Liver (tissue), 9 donors: ENCODE results near the gene VGLL4. TPM values are rescaled to one million over a fixed set of nuclear protein-coding genes. Genes with fewer than 3 reads are reported as not detected.

ENCODE experiments used
- DNase-seq: peaks from one replicate; pipeline ENCODE4 v3.0.0-alpha.2; 2017; ENCODE audit warnings: low spot score
- H3K27ac ChIP-seq, 2 donors: one replicate each; pipeline ENCODE4 v1.7.0; 2013; ENCODE audit warnings: inconsistent platforms in 2 of 2, low read length in 2 of 2, control low read depth in 1 of 2, low read depth in 1 of 2, mild to moderate bottlenecking in 1 of 2
- H3K27me3 ChIP-seq, 4 donors: one replicate each; pipeline versions ENCODE4 v1.6.1 to v1.7.0; 2013; ENCODE audit warnings: low read length in 3 of 4, inconsistent platforms in 1 of 4, mild to moderate bottlenecking in 1 of 4, moderate library complexity in 1 of 4; ENCODE audit not compliant: control insufficient read depth in 4 of 4, insufficient read depth in 4 of 4
- H3K36me3 ChIP-seq, 4 donors: one replicate each; pipeline versions ENCODE4 v1.6.1 to v1.7.0; 2013; ENCODE audit warnings: low read length in 3 of 4, mild to moderate bottlenecking in 3 of 4, low read depth in 1 of 4, moderate library complexity in 1 of 4; ENCODE audit not compliant: control insufficient read depth in 4 of 4, insufficient read depth in 3 of 4
- H3K4me1 ChIP-seq, 4 donors: one replicate each; pipeline versions ENCODE4 v1.6.1 to v1.7.0; 2013; ENCODE audit warnings: low read length in 3 of 4, mild to moderate bottlenecking in 3 of 4, moderate library complexity in 1 of 4; ENCODE audit not compliant: control insufficient read depth in 4 of 4, insufficient read depth in 4 of 4
- H3K4me3 ChIP-seq, 3 donors: one replicate each; pipeline versions ENCODE4 v1.6.1 to v1.7.0; 2013; ENCODE audit warnings: low read length in 3 of 3, control low read depth in 1 of 3, low read depth in 1 of 3, mild to moderate bottlenecking in 1 of 3
- H3K9ac ChIP-seq, 2 donors: one replicate each; pipeline ENCODE4 v1.7.0; 2013; ENCODE audit warnings: low read length in 2 of 2, mild to moderate bottlenecking in 2 of 2, moderate library complexity in 2 of 2, control low read depth in 1 of 2, low read depth in 1 of 2
- H3K9me3 ChIP-seq, 4 donors: one replicate each; pipeline versions ENCODE4 v1.6.1 to v1.7.0; 2013; ENCODE audit warnings: low read length in 3 of 4; ENCODE audit not compliant: control insufficient read depth in 4 of 4
- ATF3 ChIP-seq: IDR thresholded peaks from 2 replicates; pipeline ENCODE4 v1.6.1; 2016; ENCODE audit warnings: antibody characterized with exemption
- CTCF ChIP-seq: fragments of 150-350 bp; IDR thresholded peaks from 2 replicates; pipeline ENCODE4 v1.5.1; 2017; ENCODE audit warnings: improper control_type of control experiment, low read depth, low read length; ENCODE audit not compliant: missing input control
- FOXA1 ChIP-seq: IDR thresholded peaks from 2 replicates; pipeline ENCODE4 v1.6.1; 2016; ENCODE audit warnings: antibody characterized with exemption
- FOXA2 ChIP-seq: IDR thresholded peaks from 2 replicates; pipeline ENCODE4 v1.6.1; 2016; ENCODE audit warnings: antibody characterized with exemption
- HNF4A ChIP-seq, 2 donors: conservative IDR thresholded peaks; 2 replicates each; pipeline ENCODE4 v1.6.1; 2016; ENCODE audit warnings: antibody characterized with exemption in 2 of 2, mild to moderate bottlenecking in 2 of 2
- RAD21 ChIP-seq, 2 donors: IDR thresholded peaks; 2 replicates each; pipeline ENCODE4 v1.6.1; 2016; ENCODE audit warnings: antibody characterized with exemption in 2 of 2, mild to moderate bottlenecking in 2 of 2
- REST ChIP-seq: IDR thresholded peaks from 2 replicates; pipeline ENCODE4 v1.6.1; 2016; ENCODE audit warnings: antibody characterized with exemption, mild to moderate bottlenecking
- RXRA ChIP-seq, 2 donors: IDR thresholded peaks; 2 replicates each; pipeline ENCODE4 v1.6.1; 2017 to 2018; ENCODE audit warnings: antibody characterized with exemption in 2 of 2, mild to moderate bottlenecking in 1 of 2
- ZBTB33 ChIP-seq: IDR thresholded peaks from 2 replicates; pipeline ENCODE4 v1.6.1; 2016; ENCODE audit warnings: antibody characterized with exemption
- WGBS: extraction: QIAGEN DNeasy Blood & Tissue Kit; methylation state at CpG from one replicate; pipeline ENCODE4 v1.1.7; 2013; 5-methylcytosine and 5-hydroxymethylcytosine counted together
- polyA plus RNA-seq, 2 donors: library from polyadenylated mRNA; stranded (reverse) in 1 of 2; unstranded in 1 of 2; fragments of 200-250 nt in 1 of 2; fragments of >200 nt in 1 of 2; fragmentation: Nextera tagmentation in 1 of 2; extraction: Ambion mirVana in 1 of 2; gene quantifications; one replicate each; pipeline versions ENCODE4 v1.2.1 to v1.2.3, GENCODE V29; 2013 to 2015
- total RNA-seq, 2 donors: library from RNA; depleted of rRNA; stranded (reverse); fragments of >200 nt; gene quantifications; one replicate each; pipeline ENCODE4 v1.2.3, GENCODE V29; 2014
- donor health status: healthy.
- donor health status: healthy.
- donor health status: healthy.
- donor health status: healthy.
- donor health status: healthy.

VGLL4 gene
- total and polyA plus RNA-seq, 4 donors = 7.2 to 27.9 (median 13.0) TPM

GRCh38 chr3:11653298-11654055 is 9.8 kb upstream of the VGLL4 start:
- WGBS = 73% methylated on average over 11 of the region's 11 CpGs
- no peaks in the 10 kb centered on the region for H3K9me3 ChIP-seq
- H3K36me3 ChIP-seq = no peaks in the 10 kb centered on the region
- H3K27me3 ChIP-seq = no peaks in the 10 kb centered on the region
- no peak overlapping the region for H3K27ac ChIP-seq
- peaks cover 0 to 3% (median 1%) of the 10 kb centered on the region in 4 donors for H3K4me1 ChIP-seq
- peak in 1 of 2 donors; percentile 30 for TF ChIP-seq HNF4A (conservative IDR thresholded peaks at IDR 0.05)
- no peak for TF ChIP-seq RXRA (IDR thresholded peaks at IDR 0.05)
- TF ChIP-seq REST = no peak
- TF ChIP-seq FOXA1 = peak; percentile 29
- TF ChIP-seq FOXA2 = peak; percentile 41
- no peak for TF ChIP-seq ZBTB33
- TF ChIP-seq ATF3 = no peak
- TF ChIP-seq RAD21 (IDR thresholded peaks at IDR 0.05) = peak in 1 of 2 donors; percentile 50
- peak; percentile 12 for TF ChIP-seq CTCF
- no peak overlapping the region for H3K4me3 ChIP-seq
- no peak overlapping the region for H3K9ac ChIP-seq
- no peak for DNase-seq

- Histone ChIP-seq H3K4me1 (no peaks in the 10 kb centered on the region), H3K9me3 (no peaks in the 10 kb centered on the region), H3K4me3 (no peak overlapping the region), H3K27me3 (no peaks in the 10 kb centered on the region), H3K36me3 (no peaks in the 10 kb centered on the region), H3K9ac (no peak overlapping the region), H3K27ac (no peak overlapping the region)
- no peak for DNase-seq
- WGBS = 24% methylated on average over 2 of the region's 2 CpGs
- TF ChIP-seq RAD21 (IDR thresholded peaks at IDR 0.05) = peak; percentile 72 to 75
- peak; percentile 55 for TF ChIP-seq CTCF
- TF ChIP-seq ZBTB33 = no peak
Observed at GRCh38 chr3:11651900-11652299, 8.2 kb upstream of the VGLL4 start.
